UCSD-AML1 (cell line): ENCODE measurements around the gene KIF17.

Source experiments
- DNase-seq: peaks from one replicate; lab custom pipeline; 2025; ENCODE audit not compliant: unreplicated experiment; lab: John Stamatoyannopoulos, UW

KIF17 gene

DNA sequence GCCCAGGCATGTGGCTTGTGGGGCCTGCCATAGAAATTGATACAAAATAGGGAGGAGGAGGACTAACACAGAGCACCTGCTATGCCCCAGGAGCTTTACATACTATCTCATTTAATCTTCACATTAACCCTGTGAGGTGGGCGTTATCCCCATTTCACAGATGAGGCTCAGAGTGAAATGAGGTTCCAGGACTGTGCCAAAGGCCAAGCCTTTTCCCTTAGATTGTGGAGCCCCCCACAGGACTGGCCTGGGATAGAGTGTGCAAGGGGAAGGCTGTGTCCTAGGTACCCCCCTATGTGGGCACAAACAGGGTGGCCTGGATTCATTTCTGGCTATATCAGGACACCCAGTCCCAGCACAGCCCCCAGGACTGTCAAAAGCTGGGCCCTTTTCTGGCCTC is 54.4 kb downstream of the KIF17 start:
- no peak for DNase-seq

DNA sequence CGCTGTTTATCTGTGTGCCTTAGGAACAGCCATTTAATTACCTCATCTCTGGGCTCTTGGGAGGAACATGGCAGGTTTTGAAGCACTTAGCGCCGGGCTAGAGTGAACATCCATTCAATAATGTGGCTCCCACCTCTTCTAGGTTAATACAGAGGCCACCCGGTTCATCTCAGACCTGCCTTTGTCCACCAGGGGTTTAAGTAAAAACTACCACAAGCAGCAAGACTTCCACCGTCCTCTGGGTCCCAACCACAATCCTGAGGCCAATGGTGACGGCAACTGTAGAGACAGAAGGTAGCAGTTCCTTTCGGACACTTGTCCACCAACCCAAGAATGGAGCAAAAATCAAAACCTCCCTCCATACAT is 55.7 kb downstream of the KIF17 start:
- no peak for DNase-seq

DNA sequence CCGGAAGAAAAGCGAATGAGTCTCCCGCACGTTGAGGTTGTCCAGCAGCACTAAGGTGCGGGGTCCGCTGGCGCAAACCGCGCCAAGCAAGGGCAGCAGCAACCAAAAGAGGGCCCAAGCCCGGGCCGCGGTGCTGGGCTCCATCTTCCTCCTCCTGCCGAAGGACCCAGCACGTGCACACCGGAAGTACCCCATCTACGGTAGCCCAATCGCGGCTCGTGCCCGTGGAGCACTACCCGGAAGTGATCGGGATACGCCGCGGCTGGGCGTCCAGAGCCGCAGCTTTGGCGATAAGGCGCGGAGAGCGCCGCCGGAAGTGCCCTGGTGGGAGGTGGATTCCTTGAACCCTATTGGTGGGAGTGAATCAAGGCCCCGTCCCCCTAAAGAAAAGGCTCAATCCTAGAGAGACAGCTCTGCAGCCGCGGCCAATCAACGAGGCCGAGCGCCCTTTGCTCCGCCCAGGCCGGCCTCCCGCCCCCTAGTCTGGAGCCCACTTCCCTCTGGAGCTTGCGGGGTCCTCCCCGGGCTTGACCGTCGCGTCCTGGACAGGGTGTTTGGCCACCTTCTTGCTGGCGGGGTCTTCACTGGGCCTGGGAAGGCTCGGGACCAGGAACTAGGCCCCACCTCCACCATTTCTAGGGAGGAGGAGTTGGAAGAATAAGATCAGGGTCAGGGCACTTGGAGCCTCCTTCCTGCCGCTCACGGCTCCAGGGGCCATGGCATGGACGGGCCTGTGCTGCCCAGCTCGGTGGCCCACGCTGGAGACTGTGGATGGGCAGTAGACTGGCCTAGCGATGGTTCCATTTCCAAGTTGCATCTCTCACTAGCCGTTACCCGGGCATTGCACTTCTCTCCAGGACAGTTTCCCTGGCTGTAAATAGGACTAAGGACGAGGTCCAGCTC is 56.3 kb downstream of the KIF17 start, which contains the start of gene DDOST:
DDOST (minus strand) TSS at position 163 of the 903 bp plus-strand sequence; CDS start at position 144, 19 bp downstream.
- DNase-seq, result peak; percentile 98

DNA sequence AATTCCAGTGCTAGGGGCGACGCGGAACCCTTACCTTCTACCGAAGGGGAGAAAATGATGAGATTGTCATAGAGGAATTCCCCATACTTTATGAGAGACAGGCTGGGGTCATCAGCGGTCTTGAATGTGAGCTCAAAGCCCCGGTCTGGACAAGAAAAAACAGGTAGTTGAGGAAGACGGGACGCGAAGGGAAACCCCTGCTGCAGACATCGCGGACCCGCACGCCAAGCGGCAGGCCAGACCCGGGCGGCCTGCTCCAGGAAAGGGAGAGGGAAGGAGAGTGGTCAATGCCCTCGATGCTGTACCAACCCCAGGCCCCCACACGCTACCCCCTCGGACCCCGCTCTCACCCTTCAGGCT is 57.0 kb downstream of the KIF17 start:
- no peak for DNase-seq

DNA sequence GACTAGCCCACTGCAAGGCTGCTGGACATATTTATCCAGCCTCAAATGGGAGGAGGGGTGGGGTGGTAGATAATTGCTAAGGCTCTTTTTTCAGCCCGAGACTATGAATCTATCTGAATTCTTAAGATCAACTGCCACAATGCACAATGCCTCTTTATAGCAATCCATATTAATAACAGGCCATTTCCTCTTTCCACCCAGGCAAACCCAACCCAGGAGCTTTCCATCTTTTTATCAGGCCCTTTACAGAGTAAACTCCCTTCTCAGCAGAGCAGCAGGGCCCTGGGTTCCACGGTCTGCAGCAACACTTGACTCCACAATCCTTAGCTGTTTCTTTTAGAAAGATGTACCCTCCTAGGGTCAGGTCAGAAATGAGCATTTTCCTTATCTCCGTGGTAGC is 57.4 kb downstream of the KIF17 start:
- no peak for DNase-seq

DNA sequence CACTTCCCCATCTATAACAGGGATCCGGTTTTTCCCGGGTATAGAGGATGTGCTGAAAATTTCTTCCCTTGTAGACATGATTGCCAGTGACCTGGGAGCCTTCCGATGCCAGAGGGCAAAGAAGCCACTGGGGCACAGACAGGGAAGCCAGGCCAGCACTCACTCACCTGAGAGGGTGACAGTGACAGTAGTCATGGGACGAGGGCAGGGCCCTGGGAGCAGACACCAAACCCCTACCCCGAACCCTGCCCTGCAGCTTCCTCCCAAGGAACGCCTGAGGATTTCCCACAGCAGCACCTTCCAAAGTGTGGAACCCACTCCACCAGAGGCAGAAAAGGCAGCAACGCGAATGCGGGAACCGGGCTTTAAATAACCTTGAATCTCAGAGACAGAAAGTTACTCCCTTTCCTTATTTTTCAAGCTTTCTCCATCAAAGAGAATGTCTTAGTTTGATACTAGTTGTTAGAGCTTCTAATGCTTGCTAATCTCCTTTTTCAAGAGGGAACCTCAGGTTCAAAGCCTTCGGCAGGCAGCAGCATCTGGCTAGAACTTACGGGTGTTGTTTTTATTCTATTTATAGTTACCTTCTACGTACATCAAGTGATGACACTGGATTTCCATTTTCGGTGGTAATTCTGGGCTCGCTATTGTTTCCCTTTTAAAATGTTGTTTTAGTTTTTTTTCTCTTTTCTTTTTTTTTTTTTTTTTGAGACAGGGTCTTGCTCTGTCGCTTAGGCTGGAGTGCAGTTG is 59.5 kb downstream of the KIF17 start:
- no peak for DNase-seq

DNA sequence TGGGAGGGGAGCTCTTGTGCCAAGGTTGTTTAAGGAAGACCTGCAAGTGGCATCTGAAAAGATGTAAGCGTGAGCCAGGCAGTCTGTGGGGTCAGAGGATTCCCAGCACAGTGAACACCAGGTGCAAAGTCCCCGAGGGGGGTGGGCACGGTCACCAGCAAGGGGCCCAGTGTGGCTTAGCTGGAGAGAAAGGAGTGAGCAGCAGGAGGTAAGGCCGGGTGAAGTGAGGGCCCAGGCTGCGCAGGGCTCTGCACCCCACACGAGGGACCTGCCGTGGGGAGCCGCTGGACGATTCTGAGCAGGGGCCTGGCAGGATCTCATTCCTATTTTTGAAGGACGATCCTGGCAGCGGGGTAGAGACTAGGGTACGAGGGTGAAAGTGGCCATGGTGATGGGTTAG is 60.8 kb downstream of the KIF17 start:
- DNase-seq, result no peak

DNA sequence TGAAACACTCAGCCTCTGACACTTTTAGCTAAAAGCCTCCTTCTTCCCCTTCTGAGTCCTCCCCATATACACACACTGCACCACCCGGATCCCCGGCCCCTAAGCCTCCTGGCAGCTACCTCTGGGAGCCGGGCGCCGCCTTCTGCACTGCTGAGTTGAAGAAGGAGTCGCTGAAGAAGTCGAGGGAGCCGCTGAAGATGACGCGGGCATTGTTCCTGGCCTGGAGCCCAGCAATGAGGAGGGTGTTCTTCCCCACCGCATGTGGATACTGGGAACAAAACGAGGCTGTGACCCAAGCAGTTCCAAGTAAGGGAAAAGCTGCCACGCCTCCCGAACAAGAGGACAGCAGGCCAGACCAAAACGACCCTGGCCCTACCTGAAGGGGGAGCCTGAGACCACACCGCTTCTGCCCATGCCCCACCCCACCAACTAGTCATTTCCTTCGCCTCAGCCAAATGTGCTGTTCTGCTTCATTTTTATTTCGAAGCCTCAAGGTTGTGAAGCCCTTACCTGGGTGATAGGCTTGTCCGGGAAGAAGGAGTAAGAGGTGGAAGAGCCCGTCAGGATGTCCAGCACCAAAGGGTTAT is 63.6 kb downstream of the KIF17 start:
- DNase-seq, result no peak

DNA sequence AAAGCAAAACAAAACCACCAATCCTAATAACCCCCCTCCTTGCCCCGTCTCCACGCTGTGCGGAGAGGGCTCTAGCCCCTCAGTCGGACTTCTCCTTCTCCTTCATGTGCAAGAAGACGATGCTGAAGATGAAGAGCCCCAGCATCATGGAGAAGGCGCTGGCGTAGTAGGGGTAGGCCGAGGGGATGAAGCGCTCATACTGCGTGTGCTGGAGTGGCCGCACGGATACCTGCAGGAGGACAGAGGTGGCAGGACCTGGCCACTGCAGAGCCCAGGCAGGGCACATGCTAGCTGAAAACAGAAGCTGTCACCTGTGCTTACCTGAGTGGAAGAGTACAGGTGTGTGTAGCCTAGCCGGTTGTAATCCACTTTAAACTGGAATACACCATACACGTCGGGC is 65.5 kb downstream of the KIF17 start:
- DNase-seq, result no peak

DNA sequence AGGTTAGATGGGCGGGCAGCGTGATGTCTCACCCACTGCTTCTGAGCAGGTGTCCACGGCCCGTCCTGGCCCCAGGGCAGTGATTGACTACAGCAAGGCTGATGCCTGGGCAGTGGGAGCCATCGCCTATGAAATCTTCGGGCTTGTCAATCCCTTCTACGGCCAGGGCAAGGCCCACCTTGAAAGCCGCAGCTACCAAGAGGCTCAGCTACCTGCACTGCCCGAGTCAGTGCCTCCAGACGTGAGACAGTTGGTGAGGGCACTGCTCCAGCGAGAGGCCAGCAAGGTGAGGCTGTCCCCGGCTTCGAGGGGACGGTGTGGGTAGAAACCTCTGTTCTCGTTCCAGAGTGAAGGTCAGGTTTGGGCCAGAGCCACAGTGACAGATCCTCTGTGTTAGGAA is 68.9 kb downstream of the KIF17 start:
- no peak for DNase-seq

DNA sequence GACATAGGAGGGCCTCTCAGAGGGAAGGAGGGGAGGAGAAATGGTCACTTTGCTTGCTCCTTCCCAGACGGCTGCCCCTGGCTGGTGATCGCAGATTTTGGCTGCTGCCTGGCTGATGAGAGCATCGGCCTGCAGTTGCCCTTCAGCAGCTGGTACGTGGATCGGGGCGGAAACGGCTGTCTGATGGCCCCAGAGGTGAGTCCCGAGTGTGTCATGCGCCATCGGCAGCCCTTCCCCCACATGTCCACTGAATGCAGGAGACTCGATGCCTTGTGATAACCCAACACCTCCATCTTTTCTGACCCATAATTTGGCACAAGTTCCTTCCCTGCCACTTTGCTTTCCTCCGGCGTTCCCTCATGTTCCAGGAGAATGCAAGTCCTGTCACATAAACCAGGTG is 69.4 kb downstream of the KIF17 start:
- DNase-seq, result no peak

DNA sequence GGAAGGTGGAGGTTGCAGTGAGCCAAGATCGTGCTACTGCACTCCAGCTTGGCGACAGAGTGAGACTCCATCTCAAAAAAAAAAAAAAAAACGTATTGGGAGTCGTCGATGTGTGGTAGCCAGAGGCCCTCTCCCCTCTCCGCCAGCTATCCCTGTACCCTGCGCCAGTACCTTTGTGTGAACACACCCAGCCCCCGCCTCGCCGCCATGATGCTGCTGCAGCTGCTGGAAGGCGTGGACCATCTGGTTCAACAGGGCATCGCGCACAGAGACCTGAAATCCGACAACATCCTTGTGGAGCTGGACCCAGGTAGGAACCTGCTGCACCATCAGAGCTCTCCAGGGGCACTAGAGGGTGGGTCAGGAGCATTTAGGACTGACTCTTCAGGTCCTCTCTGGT is 72.4 kb downstream of the KIF17 start:
- no peak for DNase-seq

DNA sequence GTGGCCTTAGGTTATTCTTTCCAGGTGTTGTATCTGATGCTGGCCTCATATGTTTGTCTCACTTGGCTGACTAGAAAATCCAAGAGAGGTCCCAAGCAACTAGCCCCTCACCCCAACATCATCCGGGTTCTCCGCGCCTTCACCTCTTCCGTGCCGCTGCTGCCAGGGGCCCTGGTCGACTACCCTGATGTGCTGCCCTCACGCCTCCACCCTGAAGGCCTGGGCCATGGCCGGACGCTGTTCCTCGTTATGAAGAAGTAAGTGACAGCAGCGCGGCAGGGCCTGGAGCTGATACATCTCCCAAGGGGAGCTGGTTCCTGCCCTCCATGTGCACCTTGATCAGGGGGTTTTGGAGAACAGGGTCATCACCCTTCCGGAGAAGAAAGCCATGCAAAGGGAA is 73.4 kb downstream of the KIF17 start:
- no peak for DNase-seq

DNA sequence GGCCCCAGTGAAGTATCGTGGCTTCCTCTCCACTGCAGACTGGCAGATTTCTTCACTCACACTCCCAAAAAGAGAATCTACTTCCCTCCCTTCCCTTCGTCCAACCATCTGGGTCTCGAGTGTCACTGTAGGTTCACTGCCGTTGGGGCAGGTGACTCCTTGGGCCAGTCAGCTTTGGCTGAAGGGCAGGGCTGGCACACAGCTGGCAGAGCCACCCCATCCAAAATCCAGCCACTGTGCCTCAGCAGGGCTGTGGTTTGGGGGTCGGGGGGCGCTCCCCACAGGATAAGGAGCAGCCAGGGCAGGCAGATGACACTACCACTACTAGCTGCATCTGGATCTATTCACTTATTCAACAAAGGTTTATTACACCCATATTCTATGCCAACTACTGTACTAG is 74.7 kb downstream of the KIF17 start:
- no peak for DNase-seq

DNA sequence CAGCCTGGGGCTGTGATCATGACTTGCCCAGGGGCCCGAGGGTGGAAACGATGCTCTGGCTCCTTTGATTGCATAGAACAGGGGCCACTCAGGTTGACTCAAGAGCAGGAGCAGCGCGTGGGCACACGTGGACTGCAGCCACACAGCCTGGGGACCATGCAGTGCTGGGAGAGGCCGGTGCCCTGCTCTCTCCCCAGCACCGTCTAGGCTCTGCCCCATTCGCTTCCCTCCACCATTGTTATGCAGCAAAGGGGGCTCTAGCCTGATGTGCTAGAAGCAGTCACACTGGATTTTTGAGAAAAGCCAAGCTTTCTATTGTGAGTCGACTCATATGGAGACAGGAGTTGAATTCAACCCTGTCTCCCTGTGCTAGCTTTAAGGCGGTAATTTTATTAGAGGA is 75.8 kb downstream of the KIF17 start:
- no peak for DNase-seq

DNA sequence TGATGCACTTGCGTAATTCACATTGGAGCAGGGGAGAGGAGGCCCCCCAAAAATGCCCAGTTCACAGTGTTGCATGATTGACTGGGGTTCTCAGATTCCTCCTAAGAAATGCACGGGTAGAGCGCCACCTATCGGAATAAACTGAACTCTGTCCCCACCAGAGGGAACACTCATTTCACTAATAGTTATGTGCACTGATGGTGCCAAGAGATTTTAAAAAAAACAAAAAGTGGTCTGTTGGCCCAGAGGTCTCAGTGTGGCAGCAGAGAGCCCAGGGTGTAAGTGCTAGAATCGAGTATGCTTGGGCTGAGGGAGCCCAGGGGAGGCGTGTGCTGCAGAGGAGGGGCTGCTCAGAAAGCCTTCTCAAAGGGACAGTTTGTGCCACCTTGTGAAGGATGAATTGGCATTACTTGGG is 77.6 kb downstream of the KIF17 start:
- peak; percentile 32 for DNase-seq

DNA sequence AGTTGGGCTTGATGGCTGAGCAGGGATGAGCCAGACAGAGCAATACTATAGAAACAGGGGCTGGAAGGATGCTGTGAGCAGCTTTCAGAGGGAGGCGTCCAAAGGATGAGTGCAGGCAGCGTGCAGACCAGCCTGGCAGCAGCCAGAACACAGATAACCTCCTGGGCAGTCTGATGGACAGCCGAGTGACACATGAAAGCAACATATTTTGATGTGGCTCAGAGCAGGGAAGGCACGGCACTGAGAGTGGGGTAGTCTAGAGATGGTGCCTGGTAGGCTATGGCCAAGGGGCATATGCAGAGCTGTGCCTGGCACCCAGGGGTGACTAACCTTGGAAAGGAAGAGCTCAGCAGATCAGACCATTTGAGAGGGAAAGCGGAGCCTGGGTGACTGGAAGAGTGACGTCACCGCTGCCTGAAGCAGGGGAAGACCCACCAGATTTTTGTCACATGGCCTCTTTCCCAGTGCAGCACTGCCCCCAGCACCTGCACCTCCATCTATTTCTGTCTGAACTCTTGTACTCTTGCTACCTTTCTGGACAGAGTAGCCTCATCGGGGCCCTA is 80.9 kb downstream of the KIF17 start:
- DNase-seq, result no peak

DNA sequence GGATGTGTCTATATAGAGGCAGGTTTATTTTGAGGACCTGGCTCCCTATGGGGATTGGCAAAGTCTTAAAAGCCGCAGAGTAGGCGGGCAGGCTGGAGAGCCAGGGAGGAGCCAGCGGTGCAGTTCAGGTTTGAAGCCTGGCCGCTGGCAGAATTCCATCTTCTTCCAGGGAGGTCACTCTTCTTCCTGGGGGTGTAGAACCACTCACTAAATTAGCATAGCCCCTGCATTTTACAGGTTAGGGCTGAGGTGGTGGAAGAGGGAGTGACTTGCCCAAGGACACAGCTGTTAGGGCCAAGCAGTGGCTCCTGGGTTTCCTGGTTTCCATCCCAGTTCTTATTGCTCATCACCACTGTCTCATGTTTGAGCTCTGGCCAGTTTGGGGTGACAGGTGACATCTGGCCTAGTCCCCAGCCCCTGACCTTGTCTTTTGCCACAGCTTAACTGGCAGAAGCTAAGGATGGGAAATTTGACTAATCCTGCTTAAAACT is 83.2 kb downstream of the KIF17 start:
- peak; percentile 39 for DNase-seq

DNA sequence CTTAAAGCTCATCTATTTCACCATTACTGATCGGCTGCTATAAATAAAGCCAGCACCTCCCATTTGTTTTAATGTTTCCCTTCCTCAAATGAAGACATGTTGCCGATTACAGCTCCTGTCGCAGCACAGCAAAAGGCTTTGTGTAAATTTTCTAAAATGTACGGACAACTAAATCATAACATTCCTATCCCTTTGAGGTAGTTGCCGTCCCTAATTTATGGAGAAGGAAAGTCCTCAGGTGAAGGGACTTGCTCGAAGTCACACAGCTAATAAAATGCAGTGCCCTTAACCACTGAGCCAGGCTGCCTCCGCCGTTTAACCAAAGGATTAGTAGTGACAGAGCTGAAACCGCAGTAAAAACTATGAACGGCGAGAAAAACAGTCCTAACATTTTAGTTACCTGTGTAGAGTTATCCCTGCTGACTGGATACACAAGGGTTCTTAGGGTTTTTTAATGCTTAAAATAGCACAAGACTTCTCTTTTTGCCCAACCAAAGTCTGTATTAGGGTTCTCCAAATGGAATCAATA is 83.7 kb downstream of the KIF17 start:
- no peak for DNase-seq

DNA sequence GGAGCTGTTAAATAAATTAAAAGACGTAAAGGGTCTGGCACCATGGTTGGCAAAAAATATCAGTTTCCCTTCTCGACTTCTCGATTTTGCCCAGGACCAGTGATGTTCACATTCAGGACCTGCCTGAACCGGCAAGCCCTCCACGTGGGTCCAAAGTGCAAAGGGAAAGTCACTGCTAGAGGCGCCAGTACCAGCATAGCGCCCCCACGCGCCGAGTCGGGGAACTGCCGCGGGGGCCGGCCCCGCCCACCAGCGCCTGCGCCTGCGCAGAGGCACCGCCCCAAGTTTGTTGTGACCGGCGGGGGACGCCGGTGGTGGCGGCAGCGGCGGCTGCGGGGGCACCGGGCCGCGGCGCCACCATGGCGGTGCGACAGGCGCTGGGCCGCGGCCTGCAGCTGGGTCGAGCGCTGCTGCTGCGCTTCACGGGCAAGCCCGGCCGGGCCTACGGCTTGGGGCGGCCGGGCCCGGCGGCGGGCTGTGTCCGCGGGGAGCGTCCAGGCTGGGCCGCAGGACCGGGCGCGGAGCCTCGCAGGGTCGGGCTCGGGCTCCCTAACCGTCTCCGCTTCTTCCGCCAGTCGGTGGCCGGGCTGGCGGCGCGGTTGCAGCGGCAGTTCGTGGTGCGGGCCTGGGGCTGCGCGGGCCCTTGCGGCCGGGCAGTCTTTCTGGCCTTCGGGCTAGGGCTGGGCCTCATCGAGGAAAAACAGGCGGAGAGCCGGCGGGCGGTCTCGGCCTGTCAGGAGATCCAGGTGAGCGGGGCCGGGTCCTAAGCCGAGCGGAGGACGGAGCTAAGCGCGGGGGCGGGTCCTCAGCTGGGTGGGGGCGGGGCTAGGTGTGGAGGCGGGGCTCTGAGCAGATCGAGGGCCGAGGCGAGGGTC is 84.4 kb downstream of the KIF17 start, which contains the start of gene PINK1:
PINK1 (plus strand) TSS at position 269 of the 875 bp plus-strand sequence; CDS start at position 360, 91 bp downstream.
- DNase-seq, result peak; percentile 90
